SK-N-SH treated with all-trans-retinoic acid at 6 μM for 48 hours (cell line): ENCODE data around the gene OOSP4A.

Source experiments
- ATAC-seq: fragments of 200-7000 bp; cut with Tn5 transposase; 3 replicates; pipeline ENCODE4 v1.9.1; 2020; ENCODE audit warnings: mild to moderate bottlenecking, moderate library complexity
- ARNTL ChIP-seq: fragments of 450-650 bp; formaldehyde crosslinking; IDR thresholded peaks from 2 replicates; pipeline ENCODE4 v1.5.0; 2020; ENCODE audit warnings: low read depth, mild to moderate bottlenecking, moderate library complexity, borderline replicate concordance
- BACH2 ChIP-seq: fragments of 250-450 bp; sonication (Bioruptor Pico); IDR thresholded peaks from 2 replicates; pipeline ENCODE4 v1.9.0; 2021; ENCODE audit warnings: mild to moderate bottlenecking, borderline replicate concordance
- CSRNP3 ChIP-seq: fragments of 250-450 bp; sonication (Bioruptor Pico); IDR thresholded peaks from 2 replicates; pipeline ENCODE4 v1.5.1; 2021; ENCODE audit warnings: mild to moderate bottlenecking, moderate library complexity
- ESRRG ChIP-seq: fragments of 250-450 bp; sonication (Bioruptor Pico); IDR thresholded peaks from 2 replicates; pipeline ENCODE4 v1.6.1; 2021; ENCODE audit warnings: mild to moderate bottlenecking
- GLIS3 ChIP-seq: fragments of 250-450 bp; sonication (Bioruptor Pico); IDR thresholded peaks from 2 replicates; pipeline ENCODE4 v1.5.0; 2020; ENCODE audit warnings: mild to moderate bottlenecking, moderate library complexity
- ISL1 ChIP-seq: fragments of 250-450 bp; sonication (Bioruptor Pico); IDR thresholded peaks from 2 replicates; pipeline ENCODE4 v2.1.2; 2022; ENCODE audit warnings: mild to moderate bottlenecking, moderate library complexity
- OSR1 ChIP-seq: fragments of 250-450 bp; sonication (Bioruptor Pico); IDR thresholded peaks from 2 replicates; pipeline ENCODE4 v1.8.0; 2022; ENCODE audit warnings: moderate library complexity, mild to moderate bottlenecking, inconsistent platforms
- PATZ1 ChIP-seq: fragments of 250-450 bp; sonication (Bioruptor Pico); IDR thresholded peaks from 2 replicates; pipeline ENCODE4 v1.8.0; 2020; ENCODE audit warnings: mild to moderate bottlenecking, moderate library complexity, borderline replicate concordance
- RARB ChIP-seq: fragments of 250-450 bp; sonication (Bioruptor Pico); IDR thresholded peaks from 2 replicates; pipeline ENCODE4 v1.8.0; 2021; ENCODE audit warnings: mild to moderate bottlenecking, moderate library complexity
- SNAI2 ChIP-seq: fragments of 250-450 bp; sonication (Bioruptor Pico); IDR thresholded peaks from 2 replicates; pipeline ENCODE4 v1.5.0; 2020; ENCODE audit warnings: mild to moderate bottlenecking, moderate library complexity
- TCF4 ChIP-seq: fragments of 250-450 bp; sonication (Bioruptor Pico); IDR thresholded peaks from 2 replicates; pipeline ENCODE4 v1.8.0; 2021; ENCODE audit warnings: mild to moderate bottlenecking, moderate library complexity, borderline replicate concordance
- TOX ChIP-seq: fragments of 250-450 bp; sonication (Bioruptor Pico); IDR thresholded peaks from 2 replicates; pipeline ENCODE4 v1.8.0; 2021; ENCODE audit warnings: mild to moderate bottlenecking, moderate library complexity, borderline replicate concordance
- TSHZ2 ChIP-seq: fragments of 250-450 bp; sonication (Bioruptor Pico); IDR thresholded peaks from 2 replicates; pipeline ENCODE4 v1.5.0; 2020; ENCODE audit warnings: mild to moderate bottlenecking, moderate library complexity
- ZC3H10 ChIP-seq: fragments of 250-450 bp; sonication (Bioruptor Pico); IDR thresholded peaks from 2 replicates; pipeline ENCODE4 v1.5.1; 2021; ENCODE audit warnings: mild to moderate bottlenecking, moderate library complexity
- ZFP3 ChIP-seq: fragments of 250-450 bp; sonication (Bioruptor Pico); IDR thresholded peaks from 2 replicates; pipeline ENCODE4 v1.5.0; 2020; ENCODE audit warnings: mild to moderate bottlenecking, moderate library complexity
- ZFP30 ChIP-seq: fragments of 450-650 bp; formaldehyde crosslinking; IDR thresholded peaks from 2 replicates; pipeline ENCODE4 v1.5.0; 2022; ENCODE audit warnings: mild to moderate bottlenecking, moderate library complexity
- ZNF565 ChIP-seq: fragments of 450-650 bp; formaldehyde crosslinking; conservative IDR thresholded peaks from 2 replicates; pipeline ENCODE4 v1.5.0; 2020; ENCODE audit warnings: low read depth, mild to moderate bottlenecking, moderate library complexity
- ZNF70 ChIP-seq: fragments of 450-650 bp; formaldehyde crosslinking; IDR thresholded peaks from 2 replicates; pipeline ENCODE4 v1.5.0; 2020; ENCODE audit warnings: mild to moderate bottlenecking, moderate library complexity
- ZNF8 ChIP-seq: fragments of 450-650 bp; formaldehyde crosslinking; IDR thresholded peaks from 2 replicates; pipeline ENCODE4 v1.5.0; 2020; ENCODE audit warnings: mild to moderate bottlenecking, moderate library complexity
- TF ChIP-seq, protein P1 (sequence below): fragments of 250-450 bp; sonication (Bioruptor Pico); IDR thresholded peaks from 2 replicates; pipeline ENCODE4 v1.8.0; 2021; ENCODE audit warnings: low read depth, mild to moderate bottlenecking, moderate library complexity, borderline replicate concordance

Gene OOSP4A

GRCh38 chr11:59938132-59938531 is 25.7 kb upstream of the OOSP4A start, which contains the start of gene OOSP1 (continued):
- TF ChIP-seq TCF4: no peak
- no peak for TF ChIP-seq ZNF70 (CRISPR knock-in tag)
- no peak for TF ChIP-seq ZNF8 (CRISPR knock-in tag)
- TF ChIP-seq ZFP30 (CRISPR knock-in tag): no peak
- TF ChIP-seq RARB (CRISPR knock-in tag): no peak

GRCh38 chr11:59938718-59939117 is 25.1 kb upstream of the OOSP4A start:
- ATAC-seq: no peak
- TF ChIP-seq ESRRG (no peak), PATZ1 (no peak)

- no peak for ATAC-seq
- TF ChIP-seq ARNTL (CRISPR knock-in tag) (no peak), ESRRG (no peak), ZFP3 (CRISPR knock-in tag) (no peak), ZNF70 (CRISPR knock-in tag) (no peak), OSR1 (CRISPR knock-in tag) (no peak), TOX (CRISPR knock-in tag) (no peak), CSRNP3 (CRISPR knock-in tag) (no peak), BACH2 (no peak), GLIS3 (CRISPR knock-in tag) (no peak), TCF4 (no peak), ZNF565 (CRISPR knock-in tag) (no peak), ZC3H10 (CRISPR knock-in tag) (no peak), ISL1 (no peak), SNAI2 (no peak)
- TF ChIP-seq, protein P1, sequence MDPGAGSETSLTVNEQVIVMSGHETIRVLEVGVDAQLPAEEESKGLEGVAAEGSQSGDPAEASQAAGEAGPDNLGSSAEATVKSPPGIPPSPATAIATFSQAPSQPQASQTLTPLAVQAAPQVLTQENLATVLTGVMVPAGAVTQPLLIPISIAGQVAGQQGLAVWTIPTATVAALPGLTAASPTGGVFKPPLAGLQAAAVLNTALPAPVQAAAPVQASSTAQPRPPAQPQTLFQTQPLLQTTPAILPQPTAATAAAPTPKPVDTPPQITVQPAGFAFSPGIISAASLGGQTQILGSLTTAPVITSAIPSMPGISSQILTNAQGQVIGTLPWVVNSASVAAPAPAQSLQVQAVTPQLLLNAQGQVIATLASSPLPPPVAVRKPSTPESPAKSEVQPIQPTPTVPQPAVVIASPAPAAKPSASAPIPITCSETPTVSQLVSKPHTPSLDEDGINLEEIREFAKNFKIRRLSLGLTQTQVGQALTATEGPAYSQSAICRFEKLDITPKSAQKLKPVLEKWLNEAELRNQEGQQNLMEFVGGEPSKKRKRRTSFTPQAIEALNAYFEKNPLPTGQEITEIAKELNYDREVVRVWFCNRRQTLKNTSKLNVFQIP (CRISPR knock-in tag): no peak
Observed at GRCh38 chr11:59939482-59939881, 24.4 kb upstream of the OOSP4A start.

DNA sequence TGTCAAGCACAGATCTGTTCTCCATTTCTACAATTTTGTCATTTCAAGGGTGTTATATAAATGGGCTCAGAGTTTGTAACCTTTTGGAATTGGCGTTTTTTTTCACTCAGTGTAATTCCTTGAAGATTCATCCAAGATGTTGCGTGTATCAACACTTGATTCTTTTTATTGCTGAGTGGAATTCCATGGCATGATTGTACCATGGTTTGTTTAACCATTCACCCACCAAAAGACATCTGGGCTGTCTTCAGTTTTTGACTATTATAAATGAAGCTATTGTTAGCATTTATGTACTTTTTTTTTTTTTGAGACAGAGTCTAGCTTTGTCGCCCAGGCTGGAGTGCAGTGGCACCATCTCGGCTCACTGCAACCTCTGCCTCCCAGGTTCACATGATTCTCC is 22.7 kb upstream of the OOSP4A start:
- no peak for TF ChIP-seq CSRNP3 (CRISPR knock-in tag)
- no peak for TF ChIP-seq TSHZ2
- no peak for TF ChIP-seq ISL1
- no peak for TF ChIP-seq ZC3H10 (CRISPR knock-in tag)
- TF ChIP-seq PATZ1: no peak
- TF ChIP-seq, all 23 proteins: peak for 0
- ATAC-seq: no peak
